HG02588 (cell line): ENCODE measurements around the gene RNU1-3.
A peak's percentile ranks its signal among the peaks of the same experiment; 100 is the strongest.
"Not testable (repeated sequence)": the region's sequence is repeated elsewhere in the genome, so short reads cannot be mapped to it uniquely, and the experiment has no call there.

Source experiments
- ATAC-seq: cut with Tn5 transposase; IDR thresholded peaks from one replicate; pipeline ENCODE4 v1.9.1; 2021; ENCODE audit warnings: mild to moderate bottlenecking, moderate library complexity; ENCODE audit not compliant: unreplicated experiment

Gene RNU1-3

GRCh38 chr1:16666502-16667413 lies at the start of gene RNU1-3:
Gene RNU1-3 (minus strand): TSS chr1:16666948.
- ATAC-seq = peak; percentile 90

- ATAC-seq = not testable (repeated sequence)
Measured at GRCh38 chr1:16713480-16713879, 46.7 kb upstream of the RNU1-3 start.

- ATAC-seq = not testable (repeated sequence)
Measured at GRCh38 chr1:16712984-16713383, 46.2 kb upstream of the RNU1-3 start.

GRCh38 chr1:16712582-16712981 lies 45.8 kb upstream of the RNU1-3 start:
- ATAC-seq = not testable (repeated sequence)

- ATAC-seq = not testable (repeated sequence)
Measured at GRCh38 chr1:16712131-16712530, 45.4 kb upstream of the RNU1-3 start.

GRCh38 chr1:16710618-16711017 lies 43.9 kb upstream of the RNU1-3 start:
- not testable (repeated sequence) for ATAC-seq

GRCh38 chr1:16709659-16710087 lies 42.9 kb upstream of the RNU1-3 start:
- ATAC-seq = not testable (repeated sequence)

GRCh38 chr1:16708704-16709103 lies 42.0 kb upstream of the RNU1-3 start:
- not testable (repeated sequence) for ATAC-seq

GRCh38 chr1:16707130-16708093 lies 40.7 kb upstream of the RNU1-3 start:
- ATAC-seq = not testable (repeated sequence)

GRCh38 chr1:16706302-16706701 lies 39.6 kb upstream of the RNU1-3 start:
- ATAC-seq = not testable (repeated sequence)

GRCh38 chr1:16704502-16705100 lies 37.9 kb upstream of the RNU1-3 start:
- ATAC-seq = not testable (repeated sequence)

GRCh38 chr1:16704076-16704475 lies 37.3 kb upstream of the RNU1-3 start:
- not testable (repeated sequence) for ATAC-seq

- not testable (repeated sequence) for ATAC-seq
Measured at GRCh38 chr1:16703602-16704001, 36.9 kb upstream of the RNU1-3 start.

- not testable (repeated sequence) for ATAC-seq
Measured at GRCh38 chr1:16703141-16703540, 36.4 kb upstream of the RNU1-3 start.

- ATAC-seq = not testable (repeated sequence)
Measured at GRCh38 chr1:16702280-16702679, 35.5 kb upstream of the RNU1-3 start.

- not testable (repeated sequence) for ATAC-seq
Measured at GRCh38 chr1:16701189-16701588, 34.4 kb upstream of the RNU1-3 start.

GRCh38 chr1:16700138-16700895 lies 33.6 kb upstream of the RNU1-3 start:
- ATAC-seq = not testable (repeated sequence)

GRCh38 chr1:16699440-16699839 lies 32.7 kb upstream of the RNU1-3 start:
- not testable (repeated sequence) for ATAC-seq

GRCh38 chr1:16697152-16697551 lies 30.4 kb upstream of the RNU1-3 start:
- ATAC-seq = not testable (repeated sequence)
